NCI-H146 (cell line): ENCODE data around the gene HNRNPH3.
"Not testable (repeated sequence)": the region's sequence is repeated elsewhere in the genome, so short reads cannot be mapped to it uniquely, and the experiment has no call there.

Experiments used
- DNase-seq: peaks from one replicate; lab custom pipeline; 2025; lab: John Stamatoyannopoulos, UW

HNRNPH3 gene

GRCh38 chr10:68331455-68332258 lies at the start of gene HNRNPH3:
Gene HNRNPH3 (plus strand): TSS chr10:68332064. CDS start chr10:68337222, 5,158 bp downstream.
- peak; percentile 98 for DNase-seq

DNA sequence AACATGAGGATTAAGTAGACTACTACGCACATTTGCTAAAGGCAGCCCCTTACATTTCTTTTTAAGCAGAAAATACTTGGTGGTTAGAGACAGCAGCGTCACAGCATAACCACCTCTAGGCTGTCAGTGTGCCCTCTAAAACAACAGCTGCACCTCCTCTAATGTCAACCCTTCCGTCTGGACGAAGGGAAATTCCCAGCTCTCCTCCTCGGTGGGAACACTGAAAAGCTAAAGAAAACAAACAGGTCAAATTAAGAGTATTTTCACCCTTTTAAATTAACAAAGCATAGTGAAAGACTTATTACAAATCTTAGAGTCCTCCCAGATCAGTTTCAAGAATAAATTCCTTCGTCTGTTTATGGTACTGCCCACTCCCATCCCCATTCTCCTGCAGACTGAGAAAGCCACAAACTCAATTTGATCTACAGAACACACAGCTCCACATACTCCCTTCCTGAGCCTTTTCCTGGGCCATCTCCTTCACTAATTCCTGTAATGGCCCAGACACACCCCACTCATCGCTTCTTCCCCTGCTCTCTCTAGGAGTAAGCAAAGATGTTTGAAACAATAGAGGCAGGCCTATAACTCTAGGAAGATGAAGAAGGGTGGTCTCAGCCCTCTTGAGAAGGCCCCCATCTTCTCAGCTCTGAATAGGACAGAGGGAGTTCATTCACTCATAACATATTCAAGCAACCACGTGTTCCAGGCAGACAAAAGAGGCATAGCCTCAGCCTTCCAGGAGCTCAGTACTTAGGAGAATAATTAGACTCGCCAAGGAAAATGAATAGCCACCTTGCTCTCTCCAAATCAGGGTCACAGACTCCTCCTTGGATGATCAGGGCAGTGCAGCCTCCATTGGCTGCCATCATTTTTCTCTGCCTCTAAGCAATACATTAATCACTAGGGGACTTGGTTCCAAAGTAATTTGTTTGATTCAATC lies 47.5 kb upstream of the HNRNPH3 start:
- no peak for DNase-seq

GRCh38 chr10:68288717-68289116 lies 43.1 kb upstream of the HNRNPH3 start:
- no peak for DNase-seq

GRCh38 chr10:68290736-68291135 lies 41.1 kb upstream of the HNRNPH3 start:
- no peak for DNase-seq

DNA sequence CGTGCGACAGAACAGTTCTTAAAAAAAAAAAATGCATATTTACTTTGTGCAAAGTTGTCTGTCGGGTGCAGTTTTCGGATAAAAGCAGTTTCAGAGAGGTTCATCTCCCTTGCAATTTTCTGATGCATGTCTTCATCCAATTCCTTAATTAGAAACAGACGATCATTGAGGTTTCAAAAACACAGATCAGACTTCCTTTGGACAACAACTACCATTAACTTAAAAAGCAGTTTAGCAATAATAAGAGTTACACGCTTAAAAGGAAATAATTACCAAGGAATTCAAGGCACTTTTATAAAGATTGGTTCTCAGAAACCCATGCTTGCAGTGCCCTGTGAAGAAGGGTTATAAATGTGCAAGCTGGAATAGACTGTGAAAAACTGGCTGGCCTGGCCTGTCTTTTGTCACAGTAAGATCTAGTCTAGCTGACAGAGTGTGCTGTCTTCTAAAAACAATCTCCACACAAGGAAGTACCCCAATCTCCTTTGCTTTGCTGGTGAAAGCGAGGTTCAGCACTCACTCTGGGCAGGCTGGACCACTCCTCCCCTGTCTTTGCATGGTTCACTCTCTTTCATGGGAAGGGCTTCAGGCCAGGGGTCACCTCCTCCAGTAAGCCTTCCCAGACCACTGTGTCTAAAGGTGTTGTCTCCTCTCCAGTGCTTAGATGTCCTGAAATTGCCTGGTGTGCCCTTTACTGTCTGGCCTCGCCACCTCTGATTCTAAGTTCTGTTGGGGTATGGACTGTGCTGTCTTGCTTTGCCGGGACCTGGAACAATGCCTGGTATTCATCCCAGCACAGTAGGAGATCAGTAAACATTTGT lies 34.8 kb upstream of the HNRNPH3 start:
- DNase-seq = no peak

GRCh38 chr10:68301301-68301700 lies 30.6 kb upstream of the HNRNPH3 start:
- DNase-seq = no peak

DNA sequence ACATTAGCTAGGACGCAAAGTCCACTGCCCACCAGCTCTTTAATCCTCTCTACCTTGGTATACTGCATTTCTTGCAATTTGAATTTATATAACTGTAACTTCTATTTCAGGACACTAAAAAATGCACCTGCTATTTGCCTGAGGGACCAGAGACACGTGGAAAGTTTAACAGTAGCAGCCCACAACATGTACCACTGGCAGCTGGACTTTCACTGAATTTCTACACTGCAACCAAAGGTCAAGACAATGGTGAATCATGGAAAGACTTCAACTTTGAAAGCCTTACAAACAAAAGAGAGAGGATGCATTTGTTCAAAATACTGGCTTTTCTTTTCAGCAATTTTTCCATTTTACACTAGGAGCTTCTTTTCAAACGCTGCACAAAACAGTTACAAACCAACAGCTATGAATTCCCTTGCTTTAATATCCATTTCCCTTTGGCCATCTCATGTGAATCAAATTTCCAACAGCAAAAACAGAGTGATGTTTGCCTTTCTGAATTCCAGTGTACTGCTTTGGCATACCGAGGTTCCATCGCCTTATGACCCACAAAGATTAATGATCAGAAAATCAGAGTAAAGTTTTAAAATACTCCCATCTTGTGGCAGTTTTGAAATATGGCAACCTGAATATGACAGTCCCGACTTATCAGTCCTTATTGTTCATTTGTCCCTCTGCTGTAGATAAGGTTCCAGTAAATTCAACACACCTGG lies 29.9 kb upstream of the HNRNPH3 start:
- DNase-seq = peak; percentile 29

GRCh38 chr10:68302503-68302823 lies 29.4 kb upstream of the HNRNPH3 start:
- no peak for DNase-seq

DNA sequence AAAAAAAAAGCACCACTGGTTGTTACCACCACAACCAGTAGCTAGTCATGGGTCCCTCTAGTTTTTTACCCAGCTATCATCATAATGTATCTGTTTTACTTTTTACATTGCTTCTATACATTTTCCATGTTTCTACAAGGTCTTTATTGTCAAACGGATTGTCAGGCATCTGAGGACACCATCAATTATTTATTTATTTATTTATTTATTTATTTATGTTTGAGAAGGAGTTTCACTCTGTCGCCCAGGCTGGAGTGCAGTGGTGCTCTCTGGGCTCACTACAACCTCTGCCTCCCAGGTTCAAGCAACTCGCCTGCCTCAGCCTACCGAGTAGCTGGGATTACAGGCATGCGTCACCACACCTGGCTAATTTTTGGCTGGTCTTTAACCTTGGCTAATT lies 29.0 kb upstream of the HNRNPH3 start:
- DNase-seq = no peak

DNA sequence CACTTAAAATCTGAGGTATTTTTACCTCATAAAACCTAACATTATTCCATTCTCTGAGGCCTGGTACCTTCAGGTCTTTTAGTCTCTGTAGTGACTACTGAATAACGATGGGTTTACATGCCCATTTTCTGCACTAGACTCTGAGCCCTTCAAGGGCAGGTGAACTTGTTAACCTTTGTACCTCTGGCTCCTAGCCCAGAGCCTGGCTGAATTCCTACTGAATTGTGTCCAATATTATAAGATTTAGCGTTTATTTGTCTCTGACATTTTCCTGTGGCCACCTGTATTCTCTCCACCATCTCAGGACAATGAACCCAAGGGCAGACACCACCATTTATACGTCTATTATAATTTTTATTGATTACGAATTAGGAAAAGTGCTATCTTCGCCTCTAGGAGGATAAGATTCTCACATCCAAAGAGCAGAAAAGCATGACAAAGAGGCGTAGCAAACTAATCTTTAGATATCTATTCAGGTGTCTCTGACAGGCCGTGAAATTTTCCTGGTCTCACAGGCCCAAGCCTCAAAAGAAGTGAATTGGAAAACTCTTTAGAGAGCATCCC lies 27.9 kb upstream of the HNRNPH3 start:
- DNase-seq = no peak

DNA sequence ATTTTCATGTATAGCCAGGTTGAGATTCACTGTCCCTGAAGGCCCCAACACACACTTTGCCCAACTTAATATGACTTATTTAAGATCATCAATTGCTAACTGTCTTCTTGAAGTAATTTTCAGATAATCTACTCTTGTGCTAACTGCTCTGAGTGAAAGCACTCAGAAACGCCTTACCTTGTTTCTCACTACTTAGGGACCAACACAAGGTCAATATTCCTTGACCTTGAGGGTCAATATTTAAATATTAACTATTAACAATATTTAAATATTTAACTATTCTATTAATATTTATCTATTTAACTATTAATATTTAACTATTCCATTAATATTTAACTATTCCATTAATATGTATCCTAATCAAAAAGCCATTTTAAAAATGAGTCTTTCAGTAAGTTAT lies 26.0 kb upstream of the HNRNPH3 start:
- DNase-seq = no peak

- DNase-seq = no peak
These were observed 21.3 kb upstream of the HNRNPH3 start for GRCh38 chr10:68310531-68310930.

DNA sequence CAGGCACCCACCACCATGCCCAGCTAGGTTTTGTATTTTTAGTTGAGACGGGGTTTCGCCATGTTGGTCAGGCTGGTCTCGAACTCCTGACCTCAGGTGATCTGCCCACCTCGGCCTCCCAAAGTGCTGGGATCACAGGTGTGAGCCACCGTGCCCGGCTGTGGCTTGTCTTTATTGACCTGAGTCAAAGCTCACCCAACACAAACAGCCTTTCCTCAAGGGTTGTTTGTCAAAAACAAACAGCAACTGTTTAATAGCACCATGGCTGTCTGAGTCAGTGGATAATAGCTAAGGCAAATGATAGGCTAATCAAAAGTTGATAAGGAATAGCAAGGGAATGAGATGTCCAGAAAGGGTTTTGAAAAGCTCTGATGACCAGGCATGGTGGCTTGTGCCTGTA lies 16.9 kb upstream of the HNRNPH3 start:
- not testable (repeated sequence) for DNase-seq

DNA sequence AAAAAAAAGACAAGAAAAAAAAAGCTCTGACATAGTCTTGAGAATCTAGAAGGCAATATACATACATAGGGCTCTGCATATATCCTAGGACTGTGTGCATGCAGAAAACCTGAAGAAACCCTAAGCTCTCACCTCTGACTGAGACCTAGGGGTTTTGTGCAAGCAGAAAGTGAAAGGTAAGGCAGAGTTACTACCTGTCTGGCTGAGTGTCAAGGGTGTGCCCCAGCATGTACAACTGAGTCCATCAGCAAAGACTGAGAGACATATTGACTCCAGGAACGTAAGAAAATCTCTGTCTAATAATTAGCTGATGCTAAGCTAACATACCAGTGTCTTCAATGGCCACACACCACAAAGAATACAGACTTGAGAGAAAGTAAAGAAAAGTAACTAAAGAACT lies 16.3 kb upstream of the HNRNPH3 start:
- DNase-seq = no peak

- DNase-seq = no peak
These were observed 13.4 kb upstream of the HNRNPH3 start for GRCh38 chr10:68318331-68319059.

- DNase-seq = not testable (repeated sequence)
These were observed 7.5 kb upstream of the HNRNPH3 start for GRCh38 chr10:68324396-68324795.

GRCh38 chr10:68327889-68328786 lies 3.7 kb upstream of the HNRNPH3 start:
- DNase-seq = no peak

DNA sequence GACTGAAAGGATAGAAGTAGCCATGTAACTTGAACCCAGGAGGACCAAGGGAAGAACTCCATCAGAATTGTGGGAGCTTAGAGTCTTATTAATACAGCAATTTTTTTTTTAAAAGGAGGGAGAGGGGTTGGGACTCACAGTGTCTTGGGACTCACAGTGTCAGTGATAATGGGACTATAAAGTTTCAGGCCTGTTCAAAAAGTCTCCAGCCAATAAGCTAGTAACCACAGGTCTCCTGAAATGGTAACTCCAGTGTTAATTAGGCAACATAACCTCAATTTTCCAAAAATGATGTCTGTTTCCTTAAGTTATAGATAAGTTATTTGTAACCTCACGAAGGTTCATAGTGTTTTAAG lies 2.4 kb upstream of the HNRNPH3 start:
- no peak for DNase-seq

- DNase-seq = peak; percentile 57
These were observed 911 bp upstream of the HNRNPH3 start for GRCh38 chr10:68330852-68331454.
